GM18508 (cell line): ENCODE results near the gene UBLCP1.
"Not testable (repeated sequence)": the region's sequence is repeated elsewhere in the genome, so short reads cannot be mapped to it uniquely, and the experiment has no call there.

Experiments
- ATAC-seq: cut with Tn5 transposase; IDR thresholded peaks from one replicate; pipeline ENCODE4 v1.9.1; 2021; ENCODE audit warnings: moderate number of reproducible peaks; ENCODE audit not compliant: insufficient read depth, unreplicated experiment

The UBLCP1 gene

DNA sequence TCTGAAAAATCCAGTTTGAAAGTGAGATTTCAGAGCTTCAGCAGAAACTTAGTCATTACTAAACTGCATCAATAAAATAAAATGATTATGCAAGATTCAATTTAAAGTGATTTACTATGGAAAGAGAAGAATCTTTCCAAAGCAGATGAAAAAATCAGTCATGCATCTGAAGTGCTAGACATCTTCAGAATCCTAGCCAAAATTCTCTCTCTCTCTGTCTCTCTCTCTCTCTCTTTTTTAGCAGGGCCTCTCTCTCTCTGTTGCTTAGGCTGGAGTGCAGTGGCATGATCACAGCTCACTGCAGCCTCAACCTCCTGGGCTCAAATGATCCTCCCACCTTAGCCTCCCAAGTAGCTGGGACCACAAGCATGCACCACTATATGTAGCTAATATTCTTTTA lies 18.2 kb upstream of the UBLCP1 start:
- ATAC-seq: no peak

DNA sequence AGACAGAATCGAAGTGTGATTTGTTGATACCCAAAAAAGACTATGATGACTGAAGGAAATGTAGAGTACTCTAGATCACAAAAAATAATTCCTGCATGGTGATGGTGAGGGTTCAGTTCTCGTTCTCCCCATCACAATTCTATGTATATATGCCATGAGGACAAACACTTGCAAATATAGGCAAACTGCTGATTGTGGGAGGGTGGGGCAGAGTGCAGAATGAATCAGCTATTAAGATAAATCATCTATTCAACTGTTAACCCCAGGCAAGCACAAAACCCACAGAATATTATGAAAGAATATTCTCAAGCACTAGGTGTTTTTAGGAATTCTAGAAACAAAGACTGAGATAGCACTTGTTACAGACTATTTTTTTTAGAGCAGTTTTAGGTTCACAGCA lies 13.9 kb upstream of the UBLCP1 start:
- ATAC-seq: no peak

DNA sequence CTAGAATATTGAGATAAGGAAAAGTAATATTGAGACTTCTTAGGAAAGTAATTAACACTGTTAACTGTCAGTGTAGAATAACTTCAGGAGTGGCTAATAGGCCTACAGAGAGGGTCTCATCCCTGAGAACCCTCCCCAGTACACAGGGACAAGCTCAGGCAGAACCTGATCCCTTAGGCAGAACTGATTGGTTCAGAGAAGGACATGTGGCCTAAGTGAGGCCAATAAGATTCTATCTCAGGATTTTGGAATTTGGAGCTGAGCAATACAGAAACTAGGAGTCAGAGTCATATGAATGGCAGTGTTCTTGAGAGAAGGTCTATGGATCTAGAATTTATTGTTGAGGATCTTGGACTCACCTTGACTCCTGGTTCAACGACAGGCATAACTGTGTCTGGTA lies 10.9 kb upstream of the UBLCP1 start:
- no peak for ATAC-seq

DNA sequence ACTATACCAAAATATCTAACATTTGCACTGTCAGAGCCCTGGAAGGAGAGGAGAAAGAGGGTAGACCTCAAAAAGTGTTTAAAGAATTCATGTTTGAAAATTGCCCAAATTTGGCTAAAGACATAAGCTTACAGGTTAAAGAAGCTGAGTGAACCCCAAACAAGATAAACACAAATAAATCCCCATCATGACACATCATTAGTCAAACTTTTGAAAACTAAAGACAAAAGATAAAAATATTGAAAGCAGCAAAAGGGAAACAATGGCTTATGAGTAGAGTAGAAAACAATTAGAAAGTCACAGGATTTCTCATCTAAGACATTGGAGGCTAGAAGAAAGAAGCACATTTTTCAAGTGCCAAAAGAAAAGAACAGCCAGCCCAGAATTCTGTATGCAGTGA lies 6.1 kb upstream of the UBLCP1 start:
- ATAC-seq: no peak

DNA sequence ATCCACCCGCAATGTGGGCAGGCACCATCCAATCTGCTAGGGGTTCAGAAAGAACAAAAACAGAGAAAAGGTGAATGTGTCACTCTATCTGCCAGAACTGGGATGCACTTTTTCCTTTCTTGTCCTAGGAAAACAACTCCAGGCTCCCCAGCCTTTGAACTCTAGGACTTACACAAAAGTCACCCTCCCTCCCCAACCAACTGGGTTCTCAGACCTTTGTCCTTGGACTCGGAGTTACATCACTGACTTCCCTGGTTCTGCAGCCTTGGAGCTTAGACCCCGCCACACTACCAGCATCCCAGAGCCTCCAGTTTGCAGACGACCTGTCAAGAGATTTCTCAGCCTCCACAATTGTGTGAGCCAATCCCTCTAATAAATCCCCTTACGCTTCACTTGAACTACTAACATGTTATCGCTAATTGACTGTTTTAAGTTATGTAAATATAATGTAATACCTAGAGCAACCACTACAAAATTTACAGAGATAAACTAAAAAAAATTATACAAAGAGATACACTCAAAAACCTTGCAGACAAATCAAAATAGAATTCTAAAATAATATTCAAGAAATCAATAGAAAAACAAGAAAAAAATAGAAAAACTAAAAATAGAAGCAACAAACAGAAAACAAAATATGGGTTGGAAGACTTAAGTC lies 5.3 kb upstream of the UBLCP1 start:
- ATAC-seq: no peak

DNA sequence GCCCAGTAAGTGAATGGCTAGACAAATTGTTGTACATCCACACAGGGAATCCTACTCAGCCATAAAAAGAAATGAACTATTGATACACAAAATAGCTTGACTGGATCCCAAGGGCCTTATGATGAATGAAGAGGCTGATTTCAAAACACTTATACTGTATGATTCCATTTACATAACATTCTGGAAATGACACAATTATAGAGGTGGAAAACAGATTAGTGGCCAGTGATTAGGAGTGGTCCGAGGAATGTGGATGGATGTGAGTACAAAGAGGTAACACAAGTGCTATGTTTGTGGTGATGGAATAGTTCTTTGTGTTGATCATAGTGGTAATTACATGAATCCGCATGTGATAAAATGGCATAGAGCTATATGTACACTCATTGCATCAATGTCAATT lies 4.7 kb upstream of the UBLCP1 start:
- no peak for ATAC-seq

DNA sequence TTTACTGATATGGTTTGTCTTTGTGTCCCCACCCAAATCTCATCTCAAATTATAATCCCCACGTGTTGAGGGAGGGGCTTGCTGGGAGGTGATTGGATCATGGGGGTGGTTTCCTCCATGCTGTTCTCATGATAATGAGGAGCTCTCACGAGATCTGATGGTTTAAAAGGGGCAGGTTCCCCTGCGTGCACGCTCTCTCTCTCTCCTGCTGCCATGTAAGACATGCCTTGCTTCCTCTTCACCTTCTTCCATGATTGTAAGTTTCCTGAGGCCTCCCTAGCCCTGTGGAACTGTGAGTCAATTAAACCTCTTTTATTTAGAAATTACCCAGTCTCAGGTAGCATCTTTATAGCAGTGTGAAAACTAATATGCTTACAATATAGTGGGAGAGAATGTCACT lies 2.9 kb upstream of the UBLCP1 start:
- ATAC-seq: not testable (repeated sequence)

DNA sequence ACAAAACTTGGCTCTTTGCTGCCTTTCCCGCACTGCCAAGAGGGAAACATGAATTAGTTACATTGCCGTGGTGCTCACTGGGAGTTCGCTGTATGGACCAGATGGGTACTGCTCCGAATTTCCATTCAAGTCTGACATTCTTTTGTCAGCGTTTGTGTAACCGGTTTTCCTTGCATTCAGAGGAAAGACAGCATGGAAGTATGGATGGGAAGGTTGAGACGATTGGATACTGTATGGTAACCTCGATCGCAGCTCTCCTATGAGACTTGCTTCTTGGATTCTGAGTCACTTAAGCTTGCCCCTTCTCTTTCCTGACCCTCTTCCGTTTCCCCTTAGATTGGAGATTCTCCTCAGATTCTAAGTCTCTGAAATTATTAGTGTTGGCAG lies 625 bp upstream of the UBLCP1 start:
- no peak for ATAC-seq

DNA sequence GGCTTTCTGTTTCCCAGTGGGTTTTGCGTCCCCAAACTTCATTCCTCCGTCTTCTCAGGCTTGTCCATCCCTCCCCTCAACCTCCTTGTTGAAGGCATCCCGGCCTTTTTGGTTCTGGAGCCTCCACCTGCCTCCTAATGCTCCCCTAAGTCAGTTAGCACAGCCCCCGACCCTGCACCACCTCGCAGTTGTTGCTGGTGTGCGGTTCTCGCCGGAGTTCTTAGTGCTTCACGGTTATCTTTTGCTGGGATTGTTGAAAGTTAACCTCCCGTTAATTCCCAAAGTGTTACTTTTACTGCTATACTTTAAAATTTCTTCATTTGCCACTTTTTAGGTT lies 447 bp downstream of the UBLCP1 start:
- ATAC-seq: no peak

DNA sequence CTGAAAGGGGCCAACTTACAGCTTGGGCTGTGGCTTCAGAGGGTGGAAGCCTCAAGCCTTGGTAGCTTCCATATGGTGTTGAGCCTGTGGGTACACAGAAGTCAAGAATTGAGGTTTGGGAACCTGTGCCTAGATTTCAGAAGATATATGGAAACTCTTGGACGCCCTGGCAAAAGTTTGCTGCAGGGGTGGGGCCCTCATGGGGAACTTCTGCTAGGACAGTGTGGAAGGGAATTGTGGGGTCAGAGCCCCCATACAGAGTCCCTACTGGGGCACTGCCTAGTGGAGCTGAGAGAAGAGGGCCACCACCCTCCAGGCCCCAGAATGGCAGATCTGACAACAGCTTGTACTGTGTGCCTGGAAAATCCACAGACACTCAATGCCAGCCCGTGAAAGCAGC lies 3.7 kb downstream of the UBLCP1 start:
- ATAC-seq: not testable (repeated sequence)

DNA sequence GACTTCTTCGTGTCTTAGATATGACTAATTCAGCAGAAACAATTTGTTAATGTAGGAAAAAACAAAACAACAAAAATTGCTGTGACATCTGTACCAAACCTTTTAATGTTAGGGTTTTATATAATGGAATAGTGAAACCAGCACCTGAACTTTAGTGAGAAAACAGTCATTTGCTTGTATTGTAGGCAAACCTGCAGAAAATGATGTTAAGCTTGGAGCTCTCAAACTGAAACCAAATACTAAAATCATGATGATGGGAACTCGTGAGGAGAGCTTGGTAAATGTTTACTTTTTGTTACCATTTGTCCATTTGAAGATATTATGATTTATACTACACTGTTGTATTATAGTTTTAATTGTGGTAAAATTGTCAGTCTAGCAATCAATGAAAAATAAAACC lies 6.6 kb downstream of the UBLCP1 start:
- no peak for ATAC-seq

DNA sequence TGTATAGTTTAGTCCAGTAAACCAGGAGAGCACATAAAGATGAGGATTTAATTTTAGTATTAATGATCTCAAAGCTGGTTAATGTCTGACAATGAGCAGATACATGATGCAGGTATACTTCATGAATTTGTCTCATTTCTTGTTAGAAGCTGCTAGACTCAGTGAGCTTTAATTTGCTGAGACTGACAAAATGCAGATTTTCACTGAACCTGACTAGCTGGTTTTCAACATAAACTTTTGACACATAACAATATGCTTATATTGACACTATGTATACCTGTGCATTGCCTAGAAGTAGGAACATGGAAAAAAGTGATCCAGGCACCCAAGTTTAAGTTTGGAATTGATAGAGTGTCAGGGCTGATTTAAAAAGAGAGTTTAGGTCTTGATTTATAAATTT lies 10.8 kb downstream of the UBLCP1 start:
- no peak for ATAC-seq

DNA sequence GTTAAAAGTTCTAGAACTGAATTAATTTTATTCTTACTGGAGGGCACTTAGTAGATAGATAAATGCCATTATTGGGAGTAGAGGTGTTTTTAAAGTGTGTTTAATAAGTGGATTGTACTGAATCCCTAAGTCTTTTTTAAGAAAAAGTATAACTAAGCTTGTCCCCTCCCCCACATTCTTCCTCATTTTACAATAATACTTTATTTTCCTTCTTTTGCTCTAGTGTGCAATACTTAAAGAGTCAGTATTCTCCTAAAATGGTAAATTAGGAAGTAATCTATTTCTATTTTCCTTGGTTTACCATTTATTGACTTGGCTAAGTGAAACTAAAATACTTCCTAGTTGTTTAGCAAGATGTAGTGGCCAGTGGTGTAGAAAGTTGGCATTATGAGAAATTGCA lies 11.6 kb downstream of the UBLCP1 start:
- no peak for ATAC-seq

DNA sequence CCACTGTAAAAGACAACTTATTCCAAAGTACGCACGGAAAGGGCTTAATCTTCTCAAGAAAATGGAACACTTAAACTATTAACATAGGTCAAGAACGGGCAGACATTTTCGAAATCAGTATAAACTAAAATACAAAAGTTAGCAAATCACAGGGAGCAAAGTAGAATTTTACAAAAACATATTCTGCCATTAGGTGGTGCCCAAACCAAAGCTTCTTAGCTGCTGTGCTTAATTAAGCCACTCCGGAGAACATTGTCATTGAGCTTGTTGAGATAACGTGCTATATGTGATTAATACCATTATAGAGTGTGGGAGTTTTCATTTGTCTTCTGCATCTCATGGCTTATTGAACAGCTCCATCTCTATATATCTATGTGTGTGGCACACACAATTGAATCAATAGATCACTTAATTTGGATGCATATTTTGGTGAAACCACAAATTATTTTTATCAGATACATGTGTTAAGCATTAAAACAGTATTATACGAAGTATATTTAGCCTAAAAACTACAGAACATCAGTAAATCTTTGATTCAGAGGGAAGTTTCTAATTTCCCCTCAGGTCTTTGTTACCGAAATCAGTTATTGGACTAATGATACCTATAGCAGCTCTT lies 23.4 kb downstream of the UBLCP1 start:
- no peak for ATAC-seq

DNA sequence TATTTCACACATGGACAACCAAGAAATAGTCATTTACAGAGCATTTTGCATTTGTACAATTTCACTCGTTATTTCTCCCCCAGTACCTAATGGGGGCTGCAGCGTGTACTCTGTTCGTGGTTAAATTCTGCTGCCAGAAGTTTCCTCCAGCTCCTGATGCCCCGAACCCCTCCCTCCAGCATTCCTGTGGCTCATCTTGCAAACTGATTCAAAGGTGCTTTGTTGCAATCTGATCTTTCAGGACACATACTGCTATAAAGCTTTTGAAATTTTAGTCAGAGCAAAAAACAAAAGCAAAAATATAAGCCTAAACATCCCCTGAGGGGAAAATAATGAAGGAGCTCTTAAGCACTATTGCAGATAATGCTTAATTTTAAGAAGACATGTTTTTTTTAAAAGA lies 27.7 kb downstream of the UBLCP1 start:
- no peak for ATAC-seq

DNA sequence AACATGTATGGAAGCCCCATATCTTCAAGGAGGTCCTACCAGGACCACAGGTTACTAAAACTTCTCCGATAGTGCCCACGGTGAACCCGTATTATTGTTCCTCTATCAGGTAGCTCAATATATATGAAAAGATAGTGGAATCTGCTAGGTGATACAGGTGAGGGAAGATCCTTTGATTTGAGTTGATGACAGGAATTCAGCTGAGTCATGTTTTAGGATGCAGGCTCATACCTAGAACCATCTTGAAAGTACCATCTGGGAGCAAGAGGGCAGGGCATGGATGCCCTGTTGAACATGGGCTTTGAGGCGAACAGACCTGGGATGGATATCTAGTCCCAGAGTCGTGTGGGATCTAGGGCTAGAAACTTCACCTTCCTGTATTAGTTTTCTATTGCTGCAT lies 31.8 kb downstream of the UBLCP1 start:
- no peak for ATAC-seq

DNA sequence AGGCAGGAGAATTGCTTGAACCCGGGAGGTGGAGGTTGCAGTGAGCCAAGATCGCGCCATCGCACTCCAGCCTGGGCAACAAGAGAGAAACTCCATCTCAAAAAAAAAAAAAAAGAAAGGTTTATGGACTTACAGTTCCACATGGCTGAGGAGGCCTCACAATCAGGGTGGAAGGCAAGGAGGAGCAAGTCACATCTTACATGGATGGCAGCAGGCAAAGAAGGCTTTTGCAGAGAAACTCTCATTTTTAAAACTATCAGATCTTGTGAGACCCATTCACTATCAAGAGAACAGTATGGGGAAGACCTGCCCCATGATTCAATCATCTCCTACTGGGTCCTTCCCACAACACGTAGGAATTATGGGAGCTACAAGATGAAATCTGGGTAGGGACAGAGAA lies 34.2 kb downstream of the UBLCP1 start:
- ATAC-seq: not testable (repeated sequence)

DNA sequence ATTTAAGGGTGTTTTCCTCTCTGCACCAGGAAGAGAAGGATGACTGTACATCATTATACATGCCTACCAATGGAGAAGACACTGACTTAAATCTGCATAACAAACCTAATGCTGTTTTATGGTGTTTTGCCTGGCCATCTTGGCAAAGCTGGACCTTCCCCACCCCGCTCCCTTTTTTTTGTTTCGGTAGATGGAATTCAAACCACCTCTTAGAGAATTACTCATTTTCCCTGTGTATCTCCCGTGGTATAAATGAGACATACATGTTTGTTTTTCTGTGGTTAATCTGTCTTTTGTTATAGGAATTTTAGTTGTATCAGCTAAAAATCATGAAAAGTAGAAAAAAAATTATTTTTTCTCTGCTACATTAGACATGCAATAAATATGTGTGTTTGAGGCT lies 38.4 kb downstream of the UBLCP1 start:
- ATAC-seq: no peak

DNA sequence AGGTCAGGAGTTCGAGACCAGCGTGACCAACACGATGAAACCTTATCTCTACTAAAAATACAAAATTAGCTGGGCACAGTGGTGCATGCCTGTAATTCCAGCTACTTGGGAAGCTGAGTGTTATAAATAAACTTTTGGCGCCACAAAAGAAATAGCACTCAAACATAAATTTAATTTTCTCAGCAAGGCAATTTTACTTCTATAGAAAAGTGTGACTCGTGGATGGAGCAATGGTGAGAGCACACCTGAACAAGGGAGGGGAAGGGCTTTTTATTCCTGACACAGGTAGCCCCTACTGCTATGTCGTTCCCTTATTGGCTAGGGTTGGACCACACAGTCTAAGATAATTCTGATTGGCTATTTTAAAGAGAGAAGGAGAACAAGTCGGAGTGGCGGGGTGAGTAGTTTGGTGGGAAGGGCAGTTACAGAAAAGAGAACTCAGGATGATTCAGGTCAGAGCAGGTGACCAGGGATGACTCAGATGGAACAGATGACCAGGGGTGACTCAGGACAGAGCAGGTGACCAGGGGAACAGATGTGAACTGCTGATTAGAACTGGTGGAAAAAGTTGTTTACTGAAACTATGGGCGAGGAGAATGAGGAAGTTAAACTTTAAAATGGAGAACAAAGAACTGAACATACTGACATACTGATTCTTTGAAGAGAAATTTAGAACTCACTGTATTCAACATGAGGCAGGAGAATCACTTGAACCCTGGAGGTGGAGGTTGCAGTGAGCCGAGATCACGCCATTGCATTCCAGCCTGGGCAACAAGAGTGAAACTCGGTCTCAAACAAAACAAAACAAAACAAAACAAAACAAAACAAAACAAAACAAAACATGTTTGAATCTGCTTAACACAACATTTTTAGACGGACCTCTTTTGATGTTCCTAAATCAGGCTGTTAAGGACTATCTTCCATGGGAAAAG lies 39.1 kb downstream of the UBLCP1 start:
- ATAC-seq: not testable (repeated sequence)

DNA sequence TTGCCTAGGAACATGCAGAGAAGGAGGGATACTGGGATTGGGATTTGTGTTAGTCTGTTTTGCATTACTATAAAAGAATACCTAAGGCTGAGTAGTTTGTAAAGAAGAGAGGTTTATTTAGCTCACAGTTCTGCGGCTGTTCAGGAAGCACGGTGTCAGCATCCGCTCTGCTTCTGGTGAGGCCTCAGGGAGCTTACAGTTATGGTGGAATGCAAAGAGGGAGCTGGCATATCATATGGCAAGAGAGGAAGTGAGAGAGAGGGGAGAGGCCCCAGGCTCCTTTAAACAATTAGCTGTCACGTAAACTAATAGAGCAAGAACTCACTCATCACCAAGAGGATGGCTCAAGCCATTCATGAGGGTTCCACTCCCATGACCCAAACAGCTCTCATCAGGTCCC lies 40.2 kb downstream of the UBLCP1 start:
- no peak for ATAC-seq

DNA sequence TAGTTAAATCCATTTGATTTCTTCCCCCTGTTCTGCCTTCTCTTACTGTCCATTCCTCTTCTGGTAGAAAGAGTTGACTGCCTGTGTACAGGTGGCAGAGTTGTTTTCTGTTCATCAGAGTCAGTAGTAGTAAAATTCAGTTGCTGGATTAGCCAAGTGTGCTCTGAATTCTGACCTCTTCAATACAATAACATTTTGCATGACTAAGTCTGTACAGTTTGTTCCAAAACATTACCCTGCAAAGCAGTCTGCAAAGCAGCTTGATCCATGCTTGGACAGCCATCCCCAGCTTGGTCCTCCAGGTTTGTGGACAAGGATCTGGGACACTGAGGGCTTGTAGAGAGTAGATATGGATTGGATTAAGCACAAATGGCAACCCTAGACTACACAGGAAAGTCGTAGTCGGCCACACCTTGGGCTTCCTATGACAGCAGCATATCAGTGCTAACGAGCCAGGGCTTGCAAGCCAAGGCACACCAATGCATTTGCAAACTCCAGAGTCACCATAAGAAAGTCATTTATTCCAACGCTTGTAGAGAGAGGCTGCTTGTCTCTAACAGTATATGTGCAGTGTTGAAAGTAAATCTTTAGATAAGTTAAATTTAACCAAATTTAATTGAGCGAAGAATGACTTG lies 42.0 kb downstream of the UBLCP1 start:
- no peak for ATAC-seq
